Fibroblast of lung (primary cell): ENCODE results near the gene PPFIA4.

ENCODE experiments used
- EZH2 ChIP-seq: IDR thresholded peaks from 2 replicates; pipeline ENCODE4 v1.5.1; 2012; ENCODE audit warnings: low read length, control low read depth, mild to moderate bottlenecking; ENCODE audit errors: missing control alignments
- TF ChIP-seq, protein P1 (sequence below), 2 donors: IDR thresholded peaks in 1 of 2; conservative IDR thresholded peaks in 1 of 2; 1 replicate in 1 of 2; 2 replicates in 1 of 2; pipeline ENCODE4 v1.5.1; 2011 to 2012; ENCODE audit warnings: low read length in 2 of 2, control low read depth in 1 of 2, inconsistent platforms in 1 of 2, low read depth in 1 of 2, mild to moderate bottlenecking in 1 of 2

- no peak for TF ChIP-seq EZH2
- TF ChIP-seq, protein P1, sequence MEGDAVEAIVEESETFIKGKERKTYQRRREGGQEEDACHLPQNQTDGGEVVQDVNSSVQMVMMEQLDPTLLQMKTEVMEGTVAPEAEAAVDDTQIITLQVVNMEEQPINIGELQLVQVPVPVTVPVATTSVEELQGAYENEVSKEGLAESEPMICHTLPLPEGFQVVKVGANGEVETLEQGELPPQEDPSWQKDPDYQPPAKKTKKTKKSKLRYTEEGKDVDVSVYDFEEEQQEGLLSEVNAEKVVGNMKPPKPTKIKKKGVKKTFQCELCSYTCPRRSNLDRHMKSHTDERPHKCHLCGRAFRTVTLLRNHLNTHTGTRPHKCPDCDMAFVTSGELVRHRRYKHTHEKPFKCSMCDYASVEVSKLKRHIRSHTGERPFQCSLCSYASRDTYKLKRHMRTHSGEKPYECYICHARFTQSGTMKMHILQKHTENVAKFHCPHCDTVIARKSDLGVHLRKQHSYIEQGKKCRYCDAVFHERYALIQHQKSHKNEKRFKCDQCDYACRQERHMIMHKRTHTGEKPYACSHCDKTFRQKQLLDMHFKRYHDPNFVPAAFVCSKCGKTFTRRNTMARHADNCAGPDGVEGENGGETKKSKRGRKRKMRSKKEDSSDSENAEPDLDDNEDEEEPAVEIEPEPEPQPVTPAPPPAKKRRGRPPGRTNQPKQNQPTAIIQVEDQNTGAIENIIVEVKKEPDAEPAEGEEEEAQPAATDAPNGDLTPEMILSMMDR (conservative IDR thresholded peaks at IDR 0.05 in 1 of 2, IDR thresholded peaks at IDR 0.05 in 1 of 2; ENCODE audit: low read depth in 1 of 2, low read length in 2 of 2): no peak
Measured at GRCh38 chr1:203112475-203112874, 86.2 kb downstream of the PPFIA4 start.
